M059J (cell line): Measurements from ENCODE around the gene SH3RF3. TPM values are rescaled to one million over a fixed set of nuclear protein-coding genes. Genes with fewer than 3 reads are reported as not detected.

ENCODE experiments used
- DNase-seq: peaks from one replicate; pipeline ENCODE4 v3.0.0-alpha.2; 2012; ENCODE audit warnings: low read depth
- total RNA-seq: library from RNA; depleted of rRNA; stranded (reverse); fragments of >200 nt; shearing (Covaris generic); gene quantifications from 2 replicates; pipeline ENCODE4 v1.2.3, GENCODE V29; 2014

The SH3RF3 gene
- total RNA-seq, 1 experiment from 2014 or later: 2.5 TPM

DNA sequence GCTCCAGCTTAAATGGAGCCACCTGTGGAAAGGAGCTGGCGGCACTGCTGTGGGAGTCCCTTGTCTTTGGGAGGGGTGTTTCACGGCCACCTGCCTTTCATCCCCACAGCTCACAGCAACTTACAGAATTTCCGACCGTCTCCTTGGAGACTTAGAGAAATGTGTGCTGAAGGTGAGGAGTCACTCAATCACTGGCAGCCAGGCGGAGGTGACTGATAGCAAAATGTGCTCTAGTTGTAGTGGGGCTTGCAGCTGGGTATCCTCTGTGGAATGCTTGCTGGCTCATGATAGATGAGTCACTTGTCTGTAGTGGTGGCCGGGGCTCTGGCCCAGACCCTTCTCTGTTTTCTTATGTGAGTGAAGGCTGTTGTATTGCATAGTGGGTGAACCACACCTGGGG, 110.7 kb downstream of the SH3RF3 start:
- peak; percentile 86 for DNase-seq

DNA sequence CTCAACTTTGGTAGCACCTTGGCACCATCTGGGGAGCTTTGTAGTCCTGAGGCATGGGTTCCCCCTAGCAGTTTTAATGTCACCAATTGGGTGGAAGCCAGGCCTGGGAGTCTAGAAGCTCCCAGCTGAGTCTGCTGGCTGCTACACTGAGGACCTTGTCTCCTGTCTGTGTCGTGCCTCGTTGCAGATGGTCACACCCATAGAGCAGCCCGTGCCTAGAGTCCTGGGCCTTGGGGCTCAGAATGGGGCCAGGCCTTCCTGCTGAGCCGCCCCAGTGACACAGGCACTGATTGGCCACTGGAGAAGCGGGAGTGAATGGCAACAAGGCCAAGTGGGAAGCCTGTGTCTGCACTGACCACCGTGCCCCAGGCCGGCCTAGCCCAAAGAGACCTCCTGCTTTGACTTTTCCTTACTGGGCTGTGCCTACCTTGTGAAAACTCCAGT, 113.2 kb downstream of the SH3RF3 start:
- peak; percentile 26 for DNase-seq

DNA sequence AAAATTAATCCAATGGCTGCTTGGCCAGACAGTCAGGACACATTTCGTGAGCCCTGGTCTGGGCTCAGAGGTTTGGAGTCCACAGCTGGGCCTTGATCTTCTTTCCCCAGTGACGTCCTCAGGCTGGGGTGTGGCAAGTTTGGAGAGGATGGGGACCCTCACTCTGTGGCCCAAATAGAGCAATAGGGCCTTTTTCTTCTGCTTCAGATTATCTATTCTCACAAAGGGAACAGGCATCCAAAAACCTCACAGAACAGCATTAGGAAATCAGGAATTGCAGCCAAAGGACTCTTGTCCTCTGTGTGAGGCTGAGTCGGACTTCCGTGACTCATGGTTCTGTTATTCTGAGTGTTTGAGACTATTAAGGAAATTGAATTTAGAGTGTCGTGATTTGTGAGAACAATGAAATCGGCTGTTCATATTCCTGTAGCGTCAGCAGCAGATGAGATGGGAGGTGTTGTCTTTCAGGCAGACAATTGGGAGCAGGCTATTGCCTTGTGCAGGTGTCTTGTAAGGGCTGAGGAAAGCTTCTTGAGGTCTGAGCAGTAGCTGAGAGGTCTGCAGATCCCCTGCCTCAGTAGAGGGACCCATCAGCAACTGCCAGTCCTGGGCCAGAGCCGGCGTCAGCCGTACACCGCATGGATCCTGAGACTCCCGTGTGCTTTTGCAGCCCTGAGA, 113.8 kb downstream of the SH3RF3 start:
- peak; percentile 79 for DNase-seq

DNA sequence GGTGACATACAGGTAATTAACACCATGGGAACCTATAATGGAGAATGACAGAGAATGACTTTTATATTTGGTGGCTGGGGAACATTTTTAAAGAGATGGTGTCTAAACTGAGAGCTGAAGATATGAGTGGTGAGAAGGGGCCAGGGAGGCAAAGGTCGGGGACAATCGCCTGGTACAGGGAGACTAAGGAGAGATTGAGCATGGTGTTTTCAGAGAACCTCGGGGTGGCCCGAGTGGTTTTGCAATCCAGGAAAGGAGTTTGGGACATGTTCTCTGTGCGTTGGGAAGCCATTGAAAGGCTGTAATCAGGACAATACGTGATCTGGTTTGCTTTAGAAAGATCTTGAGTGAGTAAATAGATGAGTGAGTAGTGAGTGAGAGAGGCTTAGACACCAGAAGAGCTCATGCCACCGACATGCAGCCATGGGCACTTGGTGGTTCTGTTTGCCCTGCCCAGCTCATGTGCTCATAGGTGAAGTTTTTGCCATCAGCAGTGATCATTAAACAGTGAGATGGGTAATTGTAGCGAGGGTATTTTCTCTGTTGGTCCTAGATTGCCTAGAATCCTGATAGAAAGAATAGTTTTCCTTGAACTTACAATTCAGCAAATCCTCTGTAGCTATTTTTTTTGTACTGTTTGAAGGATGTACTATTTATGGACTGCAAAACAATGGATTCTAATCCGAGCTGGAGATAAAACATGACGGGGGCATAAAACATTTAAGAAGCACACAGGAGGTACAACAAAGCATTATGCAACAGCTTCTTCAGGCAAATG, 114.7 kb downstream of the SH3RF3 start:
- no peak for DNase-seq

DNA sequence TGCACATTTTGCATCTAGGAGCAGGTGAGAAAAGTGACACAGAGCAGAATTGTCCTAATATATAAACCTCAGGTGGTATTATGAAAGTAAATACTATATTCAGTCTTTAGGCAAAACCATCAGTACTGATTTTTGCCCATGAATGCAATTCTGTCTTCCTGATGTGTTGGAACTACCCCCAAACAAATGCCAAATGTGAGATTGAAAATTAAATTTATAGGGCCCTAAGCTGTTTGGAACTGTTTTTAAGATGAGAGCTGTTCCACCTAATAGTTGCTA, 115.2 kb downstream of the SH3RF3 start:
- DNase-seq: no peak

DNA sequence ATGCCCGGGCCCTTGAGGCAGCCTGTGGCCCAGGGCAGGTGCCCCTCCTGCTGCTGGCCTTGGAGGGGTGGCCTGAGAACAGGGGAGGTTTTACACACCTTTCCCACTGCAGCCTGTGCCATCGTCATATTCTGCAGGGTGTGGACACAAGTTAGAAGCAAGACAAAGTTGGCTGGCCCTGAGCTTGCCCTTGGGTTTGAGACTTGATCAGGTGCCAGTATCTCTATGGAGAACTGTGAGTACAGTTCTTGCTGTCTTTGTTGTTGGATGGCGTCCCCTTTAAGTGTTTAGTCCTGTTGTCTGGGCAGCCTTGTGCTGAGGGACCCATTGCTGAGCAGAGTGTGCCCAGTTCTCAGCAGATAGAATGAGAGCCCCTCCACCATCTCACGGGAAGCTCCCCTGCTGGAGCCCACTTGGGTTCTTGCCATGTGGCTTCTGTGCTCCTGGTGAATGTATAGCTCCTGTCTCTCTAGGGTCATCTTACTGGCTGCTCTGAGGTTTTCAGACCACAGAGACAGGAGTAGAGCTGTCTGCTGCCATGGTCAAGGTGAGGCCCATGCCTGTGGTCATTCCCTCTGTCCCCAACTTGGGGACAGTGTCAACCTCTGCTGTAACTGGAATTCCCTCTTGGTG, 115.9 kb downstream of the SH3RF3 start:
- DNase-seq: no peak

DNA sequence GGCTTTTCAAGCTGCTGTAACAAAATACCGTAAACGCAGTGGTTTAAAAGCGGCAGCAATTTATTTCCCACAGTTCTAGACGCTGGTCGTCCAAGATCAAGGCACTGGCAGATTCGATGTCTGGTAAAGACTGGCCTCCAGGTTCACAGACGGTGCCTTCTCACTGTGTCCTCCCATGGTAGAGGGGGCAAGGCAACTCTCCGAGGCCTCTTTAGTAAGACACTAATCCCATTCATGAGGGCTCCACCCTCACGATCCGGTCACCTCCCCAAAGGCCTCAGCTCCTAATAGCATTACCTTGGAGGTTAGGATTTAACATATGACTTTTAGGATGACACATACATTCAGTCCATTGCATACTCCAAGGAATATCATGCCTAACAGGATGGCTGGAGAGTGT, 117.2 kb downstream of the SH3RF3 start:
- DNase-seq: no peak

DNA sequence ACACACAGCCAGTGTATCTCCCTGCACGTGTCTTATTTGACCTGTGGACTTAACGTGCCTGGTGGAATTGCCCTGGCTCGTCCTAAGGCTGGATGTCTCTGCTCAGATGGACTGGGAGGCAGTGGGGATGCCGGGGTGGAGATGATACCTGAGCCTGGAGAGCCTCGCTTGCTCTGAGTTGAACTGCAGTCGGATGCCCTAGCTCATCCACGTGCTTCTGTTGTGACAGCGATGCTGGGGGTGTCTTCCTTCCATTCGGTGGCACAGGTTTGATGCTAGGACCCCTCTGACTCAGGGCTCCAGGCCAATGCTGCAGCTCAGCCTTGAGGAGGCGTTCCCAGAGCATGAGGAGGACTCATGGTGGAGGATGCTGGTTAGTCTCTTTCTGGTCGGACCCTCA, 117.6 kb downstream of the SH3RF3 start:
- no peak for DNase-seq

DNA sequence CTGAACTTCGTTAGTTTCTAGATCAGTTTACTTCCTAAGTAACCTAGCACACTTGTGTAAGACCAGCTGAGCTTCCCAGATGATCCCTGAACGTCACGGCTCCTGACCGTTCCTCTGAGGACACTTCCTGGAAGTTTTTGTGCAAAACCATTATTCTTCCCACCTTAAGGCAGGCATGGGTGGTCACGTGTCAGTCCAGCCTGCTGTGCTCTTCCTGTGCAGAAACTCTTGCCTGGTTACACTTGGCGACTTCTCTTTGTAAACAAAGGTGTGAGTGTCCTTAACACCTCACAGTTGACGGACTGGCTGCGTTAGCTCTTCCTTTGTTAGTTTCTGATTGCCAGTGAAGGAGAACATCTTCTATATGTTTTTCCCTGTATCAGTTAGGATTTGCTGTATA, 118.3 kb downstream of the SH3RF3 start:
- no peak for DNase-seq

DNA sequence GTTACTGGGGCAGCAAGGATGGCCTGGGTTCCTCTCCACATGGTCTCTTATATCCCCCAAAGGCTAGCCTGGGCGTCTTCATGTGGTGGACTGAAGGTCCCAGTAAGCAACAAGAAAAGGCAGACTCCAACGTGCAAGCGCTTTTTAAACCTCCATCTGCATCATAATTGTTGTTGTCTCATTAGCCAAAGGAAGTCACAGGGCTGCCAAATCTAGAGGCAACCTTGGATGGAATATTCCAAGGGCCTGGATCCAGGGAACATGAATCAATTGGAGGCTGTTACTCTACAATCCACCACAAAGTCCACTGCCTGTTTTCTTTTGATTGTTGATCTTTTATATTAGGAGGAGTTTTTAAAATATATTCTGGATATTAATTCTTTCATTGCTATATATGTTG, 118.8 kb downstream of the SH3RF3 start:
- DNase-seq: no peak

DNA sequence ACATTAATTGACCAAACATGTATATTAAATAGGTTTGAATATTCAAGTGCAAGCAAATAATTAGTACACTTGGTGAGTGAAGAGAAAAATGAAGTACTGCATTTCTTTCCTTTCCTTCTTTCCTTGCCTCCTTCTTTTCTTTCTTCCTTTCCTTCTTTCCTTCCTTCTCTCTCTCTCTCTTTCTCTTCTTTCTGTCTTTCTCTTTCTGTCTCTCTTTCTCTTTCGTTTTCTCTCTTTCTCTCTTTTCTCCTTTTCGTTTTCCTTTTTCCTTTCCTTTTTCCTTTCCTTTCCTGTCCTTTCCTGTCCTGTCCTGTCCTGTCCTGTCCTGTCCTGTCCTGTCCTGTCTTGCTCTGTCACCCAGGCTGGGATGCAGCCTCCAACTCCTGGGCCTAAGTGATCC, 119.6 kb downstream of the SH3RF3 start:
- DNase-seq: no peak

DNA sequence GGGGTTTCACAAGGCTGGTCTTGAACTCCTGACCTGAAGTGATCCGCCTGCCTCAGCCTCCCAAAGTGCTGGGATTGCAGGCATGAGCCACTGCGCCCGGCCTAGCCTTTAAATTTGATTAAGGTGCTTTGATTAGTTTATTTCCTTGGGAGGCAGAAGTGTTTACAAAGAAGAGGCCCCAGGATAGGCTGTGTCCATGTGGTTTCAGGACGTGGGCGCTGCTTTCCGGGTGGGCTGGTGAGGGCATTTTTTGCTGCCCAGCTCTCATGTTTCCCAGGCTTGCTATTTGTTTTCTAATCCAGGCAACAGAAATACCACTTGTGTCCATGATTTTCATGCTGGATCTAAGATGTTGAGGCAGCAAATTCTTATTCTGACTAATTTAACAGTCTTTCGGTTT, 124.2 kb downstream of the SH3RF3 start:
- no peak for DNase-seq

DNA sequence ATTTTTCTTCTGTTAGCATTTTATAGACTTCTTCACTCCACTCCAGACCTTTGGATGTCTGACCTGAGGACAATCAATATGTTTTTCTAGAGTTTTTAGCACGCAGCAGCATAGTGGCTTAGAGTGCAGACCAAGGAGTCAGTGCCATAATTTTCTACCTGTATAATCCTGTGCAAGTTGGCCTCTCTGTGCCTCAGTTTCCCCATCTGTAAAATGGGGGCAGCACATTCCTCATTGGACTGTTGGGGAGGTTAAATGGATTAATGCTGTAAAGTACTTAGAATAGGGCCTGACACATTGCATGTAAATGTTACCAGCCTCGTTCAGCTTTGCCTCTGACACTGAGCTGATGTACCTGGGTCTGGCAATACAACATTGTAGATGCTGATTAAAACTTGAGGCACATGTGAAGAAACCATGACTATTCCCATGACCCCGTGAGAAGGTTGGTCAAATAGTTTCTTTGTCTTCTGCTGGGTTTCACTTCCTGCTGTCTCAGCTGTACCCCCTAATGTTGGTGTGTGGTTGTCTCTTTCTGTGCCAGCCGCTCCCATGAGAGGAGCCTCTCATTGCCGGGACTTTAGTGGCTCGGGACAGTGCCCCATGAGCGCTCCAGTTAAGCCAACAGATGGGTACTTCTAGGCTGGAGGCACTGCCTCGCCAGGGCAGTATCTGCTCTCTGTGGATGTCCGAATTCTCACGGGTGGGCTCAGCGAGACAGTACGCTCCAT, 125.3 kb downstream of the SH3RF3 start:
- DNase-seq: no peak

DNA sequence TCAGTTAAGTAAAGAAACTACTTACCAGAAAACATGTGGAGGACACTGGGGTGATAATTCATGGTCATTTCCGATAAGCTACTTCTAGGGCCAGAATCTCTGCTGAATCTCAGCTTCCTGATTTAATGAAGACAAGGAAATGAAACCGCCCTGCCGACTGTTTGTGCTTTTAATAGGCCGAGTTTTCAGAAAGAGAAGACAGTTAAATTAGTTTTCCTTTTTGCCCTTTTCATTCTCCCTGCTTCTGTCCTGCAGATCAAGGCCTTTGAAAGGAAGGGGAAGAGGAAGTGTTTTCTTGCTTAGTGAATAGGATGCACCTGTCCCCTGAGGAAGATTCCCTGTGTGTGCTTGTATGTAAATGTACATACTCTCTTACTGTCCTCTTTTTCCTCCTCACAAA, 126.6 kb downstream of the SH3RF3 start:
- DNase-seq: no peak

DNA sequence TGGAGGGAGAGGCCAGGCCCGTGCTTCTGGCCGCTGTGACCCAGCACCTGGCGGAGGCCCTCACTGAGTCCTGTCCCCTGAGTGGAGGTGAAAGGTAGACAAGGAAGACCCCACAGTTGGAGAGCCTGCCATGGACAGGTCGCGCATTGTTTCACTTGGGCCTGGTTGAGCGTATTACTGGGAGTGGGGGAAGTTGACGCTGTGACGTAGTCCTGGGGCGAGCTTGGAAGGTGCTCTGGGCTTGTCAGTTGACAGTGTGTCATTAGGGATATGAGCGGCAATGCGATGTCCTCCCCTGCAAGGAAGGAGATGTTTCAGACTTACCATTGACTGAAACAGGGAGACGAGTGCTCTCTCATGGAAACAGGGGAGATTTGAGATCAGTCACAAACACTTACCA, 127.1 kb downstream of the SH3RF3 start:
- DNase-seq: no peak

DNA sequence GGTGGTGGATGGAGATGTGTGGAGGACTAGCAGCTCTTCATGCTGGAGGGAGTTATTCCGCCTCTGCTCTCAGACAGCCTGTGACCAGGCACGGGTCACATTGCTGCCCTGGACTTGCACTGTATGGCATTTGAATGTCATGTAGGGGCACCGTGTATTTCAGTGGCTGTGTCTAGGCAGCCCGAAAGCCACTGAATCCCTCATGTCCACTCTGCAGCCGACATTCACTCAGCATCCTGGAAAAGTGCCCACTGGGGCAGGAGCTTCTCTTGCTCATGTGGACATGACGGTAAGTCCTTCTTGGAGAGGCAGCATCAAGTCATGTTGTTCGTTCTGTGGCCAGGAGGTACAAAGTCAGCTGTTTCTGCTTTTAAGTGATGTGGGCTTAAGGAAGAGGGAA, 127.9 kb downstream of the SH3RF3 start:
- DNase-seq: no peak

DNA sequence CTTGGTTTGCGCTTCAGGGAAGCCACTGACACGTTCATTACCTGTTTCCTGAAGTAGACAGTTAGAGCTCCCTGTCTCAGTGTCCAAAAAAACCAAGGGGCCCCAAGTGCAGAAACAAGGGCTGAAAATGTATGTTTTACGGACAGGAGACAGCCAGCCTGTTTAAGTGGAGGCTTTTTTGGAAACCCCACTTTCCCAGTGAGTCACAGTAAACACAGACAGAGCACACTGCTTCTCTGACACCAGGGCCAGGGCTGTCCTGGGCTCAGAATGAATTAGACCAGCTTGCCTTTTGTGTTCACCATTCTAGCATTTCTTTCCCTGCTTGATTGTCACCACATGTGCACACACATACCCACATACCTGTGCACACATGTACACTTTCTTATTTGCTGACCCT, 128.6 kb downstream of the SH3RF3 start:
- no peak for DNase-seq

DNA sequence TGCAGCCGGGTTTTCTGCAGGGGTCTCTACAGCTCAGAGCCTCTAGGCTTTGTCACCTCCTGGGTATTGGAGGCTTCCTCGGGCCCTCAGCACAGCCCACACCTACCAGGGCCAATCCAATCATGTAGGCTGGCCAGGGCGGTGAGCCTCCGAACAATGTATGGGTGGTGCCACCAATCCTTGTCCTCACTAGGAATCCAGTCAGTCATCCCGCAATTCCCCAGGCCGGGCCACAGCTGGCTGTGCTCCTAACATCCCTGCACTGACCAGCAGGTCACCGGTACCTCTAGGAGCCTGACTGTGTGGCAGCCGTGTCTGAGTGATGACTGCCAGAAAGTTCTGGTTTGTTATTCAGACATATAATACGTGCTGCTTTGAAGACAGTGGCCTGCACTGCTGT, 129.4 kb downstream of the SH3RF3 start:
- DNase-seq: no peak

DNA sequence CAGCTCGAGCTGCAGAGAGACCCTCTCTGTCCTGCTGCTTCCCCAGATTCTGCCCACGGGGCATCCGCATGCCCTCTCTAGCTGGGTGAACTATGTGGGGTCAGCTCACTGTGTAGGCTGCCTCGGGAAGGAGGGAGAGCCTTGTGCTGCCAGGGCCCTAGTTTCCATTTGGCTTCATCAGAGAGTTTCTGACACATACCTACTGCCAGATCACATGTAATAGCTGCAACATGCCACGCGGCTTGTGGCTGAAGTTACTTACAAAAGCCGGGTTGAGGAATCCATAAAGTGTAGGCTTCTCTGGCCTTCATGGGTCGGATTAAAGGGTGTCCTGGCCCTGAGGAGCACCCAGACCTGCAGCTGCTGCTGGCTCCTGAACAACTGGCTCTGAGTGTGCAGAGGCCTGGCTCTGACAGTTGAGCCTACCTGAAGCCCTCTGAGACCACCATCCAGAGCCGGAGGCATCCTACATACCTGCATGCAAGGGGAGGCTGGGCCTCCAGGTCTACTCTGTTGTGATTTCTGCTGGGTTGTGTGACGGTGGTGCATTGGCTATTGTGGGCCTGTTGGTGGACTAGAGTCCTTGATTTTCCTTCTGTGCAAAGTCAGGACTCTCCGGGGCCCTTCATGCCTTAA, 130.0 kb downstream of the SH3RF3 start:
- no peak for DNase-seq

DNA sequence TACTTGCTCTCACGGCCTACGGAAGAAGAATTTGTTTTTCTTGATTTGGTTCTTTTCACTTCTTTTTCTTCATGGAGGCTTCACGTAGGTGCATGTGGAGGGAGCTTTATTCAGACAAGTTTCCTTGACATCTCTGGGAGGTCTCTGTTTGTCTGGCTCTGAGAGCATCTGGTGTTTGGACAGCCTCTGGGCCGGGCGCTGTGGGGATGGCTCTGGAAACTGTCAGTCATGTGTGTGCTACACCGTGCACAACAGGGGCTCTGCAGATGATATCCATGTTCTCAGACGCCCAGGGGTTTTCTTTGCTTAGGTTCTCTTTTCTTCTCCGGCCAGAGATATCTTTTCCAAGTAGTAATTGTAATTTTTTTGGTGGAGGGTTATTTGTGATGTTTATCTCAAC, 130.7 kb downstream of the SH3RF3 start:
- DNase-seq: no peak

DNA sequence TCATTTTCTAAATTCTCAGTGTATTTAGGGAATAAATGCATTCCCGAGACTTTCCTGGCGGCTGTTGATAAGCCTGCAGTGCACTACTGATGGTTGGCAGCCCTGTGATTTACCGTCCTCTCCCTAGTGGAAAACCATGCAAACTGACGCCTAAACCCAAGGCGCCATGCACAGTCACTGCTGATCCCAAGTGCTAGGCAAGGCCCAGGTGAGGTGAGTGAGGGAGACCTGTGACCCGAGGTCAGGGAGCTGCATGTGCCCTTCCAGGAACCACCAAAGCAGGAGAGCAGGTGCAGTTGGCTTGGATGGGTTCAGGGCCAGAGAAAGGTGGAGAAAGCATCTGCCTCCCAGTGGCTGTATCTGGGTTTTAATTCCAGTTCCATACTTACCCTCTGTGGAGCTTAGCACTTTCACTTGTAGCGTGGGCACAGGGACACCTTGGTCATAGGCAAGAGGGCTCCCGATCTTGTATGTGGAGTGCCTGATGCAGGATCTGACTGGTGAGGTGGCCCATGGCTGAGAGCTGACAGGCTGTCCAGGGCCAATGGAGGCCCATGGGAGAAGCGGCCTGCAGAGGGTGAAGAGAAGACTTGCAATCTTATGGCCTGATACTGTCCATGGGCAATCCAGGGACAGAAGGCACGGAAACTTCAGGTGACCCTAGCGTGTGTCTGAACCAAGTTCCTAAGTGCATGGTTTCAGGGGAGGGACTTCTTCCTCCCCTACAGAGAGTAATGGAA, 131.3 kb downstream of the SH3RF3 start:
- no peak for DNase-seq
